Endothelial cell of umbilical vein (primary cell): ENCODE results near the gene ASIC1. TPM values are rescaled to one million over a fixed set of nuclear protein-coding genes. Genes with fewer than 3 reads are reported as not detected.

ENCODE experiments used
- BruUV-seq: library from RNA; stranded (reverse); fragments of 400-500 nt; replicated peaks from 2 replicates; lab custom pipeline; 2021; lab: Mats Ljungman, UMichigan
- CTCF ChIA-PET: fragments of 300-600, 350-600 bp; sonication (Branson Sonifier 250); formaldehyde crosslinking; loops from one replicate; lab custom pipeline; 2021; ENCODE audit warnings: antibody characterized with exemption, inconsistent platforms; lab: Charles Lee
- POLR2A ChIA-PET: fragments of 300-600, 350-600 bp; sonication (Branson Sonifier 250); formaldehyde crosslinking; loops from one replicate; lab custom pipeline; 2021; ENCODE audit warnings: antibody characterized with exemption, inconsistent platforms; lab: Charles Lee
- DNase-seq: peaks from one replicate; pipeline ENCODE4 v3.0.0-alpha.2; 2011; ENCODE audit warnings: low read depth, low spot score
- FAIRE-seq: peaks from 2 replicates; lab custom pipeline; 2011; peaks lifted over from hg19 to GRCh38; lab: Jason Lieb, UNC
- H2AFZ ChIP-seq: 2 replicates; pipeline ENCODE4 v1.6.0; 2012; ENCODE audit warnings: low read depth, low read length, control low read depth, inconsistent platforms
- H3K27ac ChIP-seq: 2 replicates; pipeline ENCODE4 v1.5.1; 2011; ENCODE audit warnings: low read depth, mild to moderate bottlenecking, control low read depth, low read length, moderate library complexity; ENCODE audit not compliant: insufficient read depth
- H3K27me3 ChIP-seq, 2 experiments: 2 replicates each; pipeline versions ENCODE4 v1.6.0 to v1.6.1; 2011; ENCODE audit warnings: low read length in 2 of 2, mixed read lengths in 1 of 2; ENCODE audit not compliant: control insufficient read depth in 2 of 2, insufficient read depth in 2 of 2
- H3K36me3 ChIP-seq, 2 experiments: 2 replicates in 1 of 2; 3 replicates in 1 of 2; pipeline ENCODE4 v1.5.1; 2011; ENCODE audit warnings: low read length in 2 of 2, mild to moderate bottlenecking in 1 of 2, moderate library complexity in 1 of 2; ENCODE audit not compliant: control insufficient read depth in 2 of 2, insufficient read depth in 2 of 2; ENCODE audit errors: extremely low read depth in 1 of 2
- H3K4me1 ChIP-seq: 3 replicates; pipeline ENCODE4 v1.5.1; 2011; ENCODE audit warnings: mild to moderate bottlenecking, low read length; ENCODE audit not compliant: control insufficient read depth, insufficient read depth; ENCODE audit errors: extremely low read depth
- H3K4me2 ChIP-seq: 2 replicates; pipeline ENCODE4 v1.6.1; 2011; ENCODE audit warnings: low read length, control low read depth, mixed read lengths; ENCODE audit not compliant: insufficient read depth
- H3K4me3 ChIP-seq, 3 experiments: fragments of 200-600 bp in 1 of 3; sonication (generic), shearing (Covaris generic) in 1 of 3; replicated peaks in 1 of 3; 2 replicates each; pipeline ENCODE4 v1.5.1; 2011 to 2016; ENCODE audit warnings: control low read depth in 3 of 3, low read length in 3 of 3, mild to moderate bottlenecking in 2 of 3, inconsistent platforms in 1 of 3, low read depth in 1 of 3, moderate library complexity in 1 of 3; ENCODE audit not compliant: insufficient read depth in 1 of 3
- H3K79me2 ChIP-seq: 2 replicates; pipeline ENCODE4 v1.6.0; 2012; ENCODE audit warnings: low read length, inconsistent platforms; ENCODE audit not compliant: control insufficient read depth, insufficient read depth
- H3K9ac ChIP-seq: replicated peaks from 2 replicates; pipeline ENCODE3; 2011; ENCODE audit warnings: low read length, control low read depth; ENCODE audit not compliant: insufficient read depth; ENCODE audit errors: extremely low read depth
- H3K9me1 ChIP-seq: replicated peaks from 3 replicates; pipeline ENCODE4 v1.6.0; 2011; ENCODE audit warnings: mild to moderate bottlenecking, low read length; ENCODE audit not compliant: control insufficient read depth, insufficient read depth; ENCODE audit errors: extremely low read depth
- H3K9me3 ChIP-seq: replicated peaks from 2 replicates; pipeline ENCODE4 v1.5.1; 2012; ENCODE audit warnings: low read length, inconsistent platforms; ENCODE audit not compliant: control insufficient read depth, insufficient read depth
- H4K20me1 ChIP-seq: replicated peaks from 2 replicates; pipeline ENCODE3; 2011; ENCODE audit warnings: mild to moderate bottlenecking, low read length; ENCODE audit not compliant: control insufficient read depth, insufficient read depth; ENCODE audit errors: extremely low read depth
- EZH2 ChIP-seq: IDR thresholded peaks from 2 replicates; pipeline ENCODE4 v1.6.1; 2012; ENCODE audit warnings: borderline replicate concordance, low read depth, mild to moderate bottlenecking, moderate library complexity, low read length, inconsistent platforms; ENCODE audit not compliant: severe bottlenecking
- FOS ChIP-seq: IDR thresholded peaks from 2 replicates; pipeline ENCODE4 v1.6.1; 2011; ENCODE audit warnings: mild to moderate bottlenecking, low read length, moderate library complexity, borderline replicate concordance; ENCODE audit not compliant: insufficient read depth
- GATA2 ChIP-seq: IDR thresholded peaks from 2 replicates; pipeline ENCODE4 v1.7.0; 2011; ENCODE audit warnings: low read depth, mild to moderate bottlenecking, moderate library complexity, mixed read lengths, low read length; ENCODE audit not compliant: insufficient read length, insufficient read depth
- JUN ChIP-seq: IDR thresholded peaks from 2 replicates; pipeline ENCODE4 v1.6.1; 2011; ENCODE audit warnings: borderline replicate concordance, low read depth; ENCODE audit not compliant: insufficient read length, insufficient read depth
- MYC ChIP-seq: IDR thresholded peaks from one replicate; pipeline ENCODE4 v1.6.1; 2011; ENCODE audit warnings: mild to moderate bottlenecking, low read depth, low read length
- POLR2A ChIP-seq: IDR thresholded peaks from 2 replicates; pipeline ENCODE4 v1.6.1; 2012; ENCODE audit warnings: low read depth, mild to moderate bottlenecking, control low read depth, low read length
- POLR2AphosphoS5 ChIP-seq: IDR thresholded peaks from 2 replicates; pipeline ENCODE4 v1.6.1; 2012; ENCODE audit warnings: low read depth, mild to moderate bottlenecking, control low read depth, low read length, moderate library complexity; ENCODE audit not compliant: insufficient read depth
- dilution Hi-C: fragments of 300-500 bp; cut with MboI; formaldehyde crosslinking; loops from one replicate; pipeline ENCODE4 v1.15.0; 2019; ENCODE audit warnings: low sequenced_read_pairs; ENCODE audit not compliant: extremely low pct_ligation_motif_present
- intact Hi-C: fragments of 100-400 bp; cut with micrococcal nuclease; formaldehyde crosslinking; loops from one replicate; pipeline ENCODE4 v1.10.0; 2022
- polyA plus RNA-seq, 4 experiments: library from polyadenylated mRNA; depleted of rRNA in 3 of 4; stranded (reverse) in 3 of 4; unstranded in 1 of 4; fragments of >200 nt; gene quantifications; 2 replicates each; pipeline versions ENCODE4 v1.2.1 to v1.2.3, GENCODE V29; 2011 to 2012; ENCODE audit warnings: missing spikeins in 1 of 4
- total RNA-seq: library from RNA; stranded (reverse); gene quantifications from 2 replicates; pipeline ENCODE4 v1.2.3, GENCODE V29; 2021
- TF ChIP-seq, protein P1 (sequence below), 2 donors: IDR thresholded peaks; 1 replicate in 1 of 2; 2 replicates in 1 of 2; pipeline ENCODE4 v1.5.1; 2011; ENCODE audit warnings: low read length in 2 of 2, mild to moderate bottlenecking in 2 of 2, moderate library complexity in 2 of 2, control low read depth in 1 of 2, inconsistent platforms in 1 of 2, low read depth in 1 of 2; ENCODE audit not compliant: insufficient read depth in 1 of 2; ENCODE audit errors: extremely low read depth in 1 of 2
- TF ChIP-seq, protein P2 (sequence below): IDR thresholded peaks from 2 replicates; pipeline ENCODE4 v1.6.1; 2011; ENCODE audit not compliant: insufficient read depth, insufficient read length

Gene ASIC1
- total and polyA plus RNA-seq, 2 donors (not counting 3 experiments of a cell fraction or from before 2014, with no cell fraction given) = 0.53 to 0.66 TPM

DNA sequence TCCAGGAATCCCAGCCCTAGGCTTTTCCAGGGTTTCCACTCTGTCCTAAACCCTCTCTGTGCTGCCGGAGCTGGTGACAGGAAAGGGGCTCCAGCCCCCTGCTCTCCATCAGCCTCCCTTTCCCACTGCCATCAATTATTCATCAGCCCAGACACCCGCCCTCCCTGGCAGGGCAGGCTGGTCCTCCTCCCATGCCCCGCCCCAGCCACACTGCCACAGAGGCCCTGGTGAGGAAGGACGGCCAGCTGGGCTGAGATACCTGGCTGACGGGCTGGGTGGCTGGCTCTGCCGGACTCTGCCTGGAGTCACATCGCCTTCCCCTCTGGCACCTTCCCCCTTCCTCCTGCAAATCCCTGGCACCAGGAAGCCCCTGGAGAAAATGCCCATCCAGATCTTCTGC lies 15.8 kb downstream of the ASIC1 start:
- intact Hi-C loops (loop anchor here (5.0 kb wide), 1 partner anchor 296 kb away; no protein-coding TSS in a partner anchor), dilution Hi-C loops (loop anchor here (25.0 kb wide), 1 partner anchor 111 kb away; the partner anchor contains the start of genes AQP2, AQP5 and AQP6)
- Histone ChIP-seq H4K20me1 (no peaks in the 10 kb centered on the region), H3K27me3 (peaks cover 0 to 5% of the 10 kb centered on the region in 2 experiments), H3K9me3 (no peaks in the 10 kb centered on the region), H3K79me2 (no peaks in the 10 kb centered on the region), H2AFZ (no peak overlapping the region), H3K4me2 (no peak overlapping the region), H3K36me3 (no peaks in the 10 kb centered on the region), H3K9ac (no peak overlapping the region), H3K9me1 (no peaks in the 10 kb centered on the region), H3K4me1 (peaks cover 4% of the 10 kb centered on the region), H3K27ac (no peak overlapping the region), H3K4me3 (no peak overlapping the region)
- no TSS peak for BruUV-seq
- DNase-seq = no peak
- ChIA-PET POLR2A (no interaction called here), CTCF (interaction anchor here (1.1 to 4.3 kb wide), 4 partner anchors 12 to 241 kb away, joined by 4 to 87 read pairs (median 18); partner anchors contain the start of gene SMARCD1)
- TF ChIP-seq EZH2 (no peak), JUN (no peak), POLR2AphosphoS5 (no peak), MYC (no peak), GATA2 (no peak), FOS (no peak), POLR2A (no peak)
- TF ChIP-seq, protein P1, sequence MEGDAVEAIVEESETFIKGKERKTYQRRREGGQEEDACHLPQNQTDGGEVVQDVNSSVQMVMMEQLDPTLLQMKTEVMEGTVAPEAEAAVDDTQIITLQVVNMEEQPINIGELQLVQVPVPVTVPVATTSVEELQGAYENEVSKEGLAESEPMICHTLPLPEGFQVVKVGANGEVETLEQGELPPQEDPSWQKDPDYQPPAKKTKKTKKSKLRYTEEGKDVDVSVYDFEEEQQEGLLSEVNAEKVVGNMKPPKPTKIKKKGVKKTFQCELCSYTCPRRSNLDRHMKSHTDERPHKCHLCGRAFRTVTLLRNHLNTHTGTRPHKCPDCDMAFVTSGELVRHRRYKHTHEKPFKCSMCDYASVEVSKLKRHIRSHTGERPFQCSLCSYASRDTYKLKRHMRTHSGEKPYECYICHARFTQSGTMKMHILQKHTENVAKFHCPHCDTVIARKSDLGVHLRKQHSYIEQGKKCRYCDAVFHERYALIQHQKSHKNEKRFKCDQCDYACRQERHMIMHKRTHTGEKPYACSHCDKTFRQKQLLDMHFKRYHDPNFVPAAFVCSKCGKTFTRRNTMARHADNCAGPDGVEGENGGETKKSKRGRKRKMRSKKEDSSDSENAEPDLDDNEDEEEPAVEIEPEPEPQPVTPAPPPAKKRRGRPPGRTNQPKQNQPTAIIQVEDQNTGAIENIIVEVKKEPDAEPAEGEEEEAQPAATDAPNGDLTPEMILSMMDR (IDR thresholded peaks at IDR 0.05; ENCODE audit: extremely low read depth in 1 of 2, insufficient read depth in 1 of 2, low read depth in 1 of 2, low read length in 2 of 2) = no peak
- TF ChIP-seq, protein P2, sequence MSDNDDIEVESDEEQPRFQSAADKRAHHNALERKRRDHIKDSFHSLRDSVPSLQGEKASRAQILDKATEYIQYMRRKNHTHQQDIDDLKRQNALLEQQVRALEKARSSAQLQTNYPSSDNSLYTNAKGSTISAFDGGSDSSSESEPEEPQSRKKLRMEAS = no peak
- no peak for FAIRE-seq
